Fibroblast of mammary gland (primary cell): ENCODE data around the gene USP35.

ENCODE experiments used
- DNase-seq: peaks from one replicate; pipeline ENCODE4 v3.0.0-alpha.2; 2010; ENCODE audit warnings: low read depth
- H3K4me3 ChIP-seq: 2 replicates; pipeline ENCODE4 v1.5.1; 2011; ENCODE audit warnings: low read depth, mild to moderate bottlenecking, low read length, moderate library complexity; ENCODE audit not compliant: control insufficient read depth
- CTCF ChIP-seq: conservative IDR thresholded peaks from 2 replicates; pipeline ENCODE4 v1.5.1; 2011; ENCODE audit warnings: low read depth, low read length, inconsistent platforms; ENCODE audit not compliant: control insufficient read depth, insufficient read depth

Gene USP35

GRCh38 chr11:78214331-78215194, 25.8 kb downstream of the USP35 start:
- no peak for DNase-seq
- no peak for TF ChIP-seq CTCF
- no peak overlapping the region for H3K4me3 ChIP-seq

GRCh38 chr11:78216021-78216420, 27.3 kb downstream of the USP35 start:
- TF ChIP-seq CTCF = no peak
- no peak for DNase-seq
- no peak overlapping the region for H3K4me3 ChIP-seq

GRCh38 chr11:78216571-78217287, 28.0 kb downstream of the USP35 start:
- peak; percentile 10 for DNase-seq
- H3K4me3 ChIP-seq = no peak overlapping the region
- TF ChIP-seq CTCF = no peak

GRCh38 chr11:78217650-78218541, 29.2 kb downstream of the USP35 start:
- TF ChIP-seq CTCF = no peak
- H3K4me3 ChIP-seq = no peak overlapping the region
- DNase-seq = no peak

GRCh38 chr11:78218707-78219492, 30.2 kb downstream of the USP35 start:
- TF ChIP-seq CTCF = no peak
- H3K4me3 ChIP-seq = no peak overlapping the region
- DNase-seq = no peak
